NB4 (cell line): ENCODE measurements around the gene ITPR2.

Experiments
- DNase-seq: peaks from one replicate; pipeline ENCODE4 v3.0.0; 2010; ENCODE audit warnings: low read depth
- H3K4me3 ChIP-seq: one replicate; pipeline ENCODE4 v1.5.1; 2011; ENCODE audit warnings: mild to moderate bottlenecking, low read depth, low read length, moderate library complexity
- MAX ChIP-seq: IDR thresholded peaks from 2 replicates; pipeline ENCODE4 v1.6.1; 2011; ENCODE audit warnings: low read depth, low read length
- MYC ChIP-seq: IDR thresholded peaks from 2 replicates; pipeline ENCODE4 v1.6.1; 2011; ENCODE audit warnings: low read depth, low read length
- POLR2A ChIP-seq: IDR thresholded peaks from 2 replicates; pipeline ENCODE4 v1.6.1; 2011; ENCODE audit warnings: mild to moderate bottlenecking; ENCODE audit not compliant: insufficient read length; ENCODE audit errors: extremely low read depth
- TF ChIP-seq, protein P1 (sequence below): IDR thresholded peaks from one replicate; pipeline ENCODE4 v1.5.1; 2012; ENCODE audit warnings: low read depth, low read length

ITPR2 gene

GRCh38 chr12:26659930-26660329, 173.1 kb downstream of the ITPR2 start:
- DNase-seq: no peak
- TF ChIP-seq MYC (no peak), MAX (no peak), POLR2A (no peak)
- TF ChIP-seq, protein P1, sequence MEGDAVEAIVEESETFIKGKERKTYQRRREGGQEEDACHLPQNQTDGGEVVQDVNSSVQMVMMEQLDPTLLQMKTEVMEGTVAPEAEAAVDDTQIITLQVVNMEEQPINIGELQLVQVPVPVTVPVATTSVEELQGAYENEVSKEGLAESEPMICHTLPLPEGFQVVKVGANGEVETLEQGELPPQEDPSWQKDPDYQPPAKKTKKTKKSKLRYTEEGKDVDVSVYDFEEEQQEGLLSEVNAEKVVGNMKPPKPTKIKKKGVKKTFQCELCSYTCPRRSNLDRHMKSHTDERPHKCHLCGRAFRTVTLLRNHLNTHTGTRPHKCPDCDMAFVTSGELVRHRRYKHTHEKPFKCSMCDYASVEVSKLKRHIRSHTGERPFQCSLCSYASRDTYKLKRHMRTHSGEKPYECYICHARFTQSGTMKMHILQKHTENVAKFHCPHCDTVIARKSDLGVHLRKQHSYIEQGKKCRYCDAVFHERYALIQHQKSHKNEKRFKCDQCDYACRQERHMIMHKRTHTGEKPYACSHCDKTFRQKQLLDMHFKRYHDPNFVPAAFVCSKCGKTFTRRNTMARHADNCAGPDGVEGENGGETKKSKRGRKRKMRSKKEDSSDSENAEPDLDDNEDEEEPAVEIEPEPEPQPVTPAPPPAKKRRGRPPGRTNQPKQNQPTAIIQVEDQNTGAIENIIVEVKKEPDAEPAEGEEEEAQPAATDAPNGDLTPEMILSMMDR: no peak
- H3K4me3 ChIP-seq: no peak overlapping the region

DNA sequence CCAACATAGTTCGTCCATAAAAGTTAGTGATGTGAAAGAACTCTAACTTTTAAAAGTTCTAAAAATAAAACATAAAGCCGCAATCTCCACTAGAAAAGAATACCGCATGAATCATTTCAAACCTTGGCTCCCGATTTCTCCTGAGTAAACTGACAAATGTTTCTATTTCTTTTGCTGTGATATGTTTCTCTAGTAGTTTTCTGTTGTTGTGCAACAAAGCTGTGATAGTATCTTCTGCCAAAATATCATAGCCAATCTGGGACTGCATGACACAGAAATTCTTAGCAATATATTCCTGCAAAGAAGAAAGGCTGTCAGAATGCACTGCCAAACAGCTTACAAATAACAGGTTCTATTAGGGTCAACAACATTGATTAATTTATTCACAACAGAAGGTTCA, 174.0 kb downstream of the ITPR2 start:
- TF ChIP-seq POLR2A: no peak
- TF ChIP-seq, protein P1: no peak
- TF ChIP-seq MAX: no peak
- TF ChIP-seq MYC: no peak
- DNase-seq: no peak

DNA sequence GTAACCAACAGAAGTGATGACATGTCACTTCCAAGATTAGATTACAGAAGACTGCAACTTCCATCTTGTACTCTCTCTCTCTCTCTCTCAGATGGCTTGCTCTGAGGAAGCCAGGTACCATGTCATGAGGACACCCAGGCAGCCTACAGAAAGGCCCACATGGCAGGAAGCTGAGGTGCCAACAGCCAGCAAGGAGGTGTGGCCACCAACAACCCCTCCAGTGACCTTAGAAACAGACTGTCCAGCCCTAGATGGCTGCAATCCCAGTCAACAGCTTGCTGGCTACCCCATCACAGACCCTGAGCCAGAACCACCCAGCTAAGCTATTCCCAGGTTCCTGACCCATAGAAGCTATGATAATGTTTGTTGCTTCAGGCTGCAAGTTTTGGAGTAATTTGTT, 178.4 kb downstream of the ITPR2 start:
- no peak overlapping the region for H3K4me3 ChIP-seq
- TF ChIP-seq, protein P1: no peak
- TF ChIP-seq POLR2A: no peak
- TF ChIP-seq MAX: no peak
- no peak for TF ChIP-seq MYC

More for the DNA sequence above, 174.0 kb downstream of the ITPR2 start:
- H3K4me3 ChIP-seq: no peak overlapping the region

GRCh38 chr12:26651566-26652188, 181.3 kb downstream of the ITPR2 start:
- DNase-seq: peak; percentile 88
- TF ChIP-seq MYC: peak; percentile 59; the same call in 1 of the 2 replicates
- no peak for TF ChIP-seq POLR2A
- TF ChIP-seq, protein P1: peak; percentile 98
- no peak overlapping the region for H3K4me3 ChIP-seq

More for the DNA sequence above, 178.4 kb downstream of the ITPR2 start:
- no peak for DNase-seq

DNA sequence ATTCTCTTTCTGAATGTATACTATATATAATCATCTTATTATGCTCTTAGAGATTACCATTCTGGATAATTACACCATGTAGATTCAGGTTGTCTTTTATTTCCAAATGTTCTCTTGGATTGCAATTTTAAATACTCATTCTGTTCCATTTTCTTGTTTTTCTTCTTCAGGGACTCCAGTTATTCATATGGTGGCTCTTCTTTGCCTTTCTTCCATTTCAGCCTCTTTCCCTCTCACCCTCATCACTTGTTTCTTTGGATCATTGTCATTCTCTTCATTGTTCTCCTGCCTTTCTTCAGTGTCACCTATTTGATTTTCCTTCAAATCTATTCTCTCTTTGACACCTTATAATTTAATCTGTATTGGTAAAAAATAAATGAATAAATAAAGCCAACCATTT, 182.0 kb downstream of the ITPR2 start:
- TF ChIP-seq MYC: no peak
- TF ChIP-seq, protein P1: no peak
- no peak for DNase-seq
- H3K4me3 ChIP-seq: no peak overlapping the region

GRCh38 chr12:26648999-26649398, 184.0 kb downstream of the ITPR2 start:
- no peak overlapping the region for H3K4me3 ChIP-seq
- no peak for DNase-seq
- no peak for TF ChIP-seq POLR2A
- TF ChIP-seq, protein P1: no peak
